Astrocyte of the spinal cord (primary cell): ENCODE data around the gene DKKL1.

ENCODE experiments used
- DNase-seq: peaks from one replicate; pipeline ENCODE4 v3.0.0; 2011; ENCODE audit warnings: low read depth, low spot score
- H3K4me3 ChIP-seq: 2 replicates; pipeline ENCODE4 v1.5.1; 2011; ENCODE audit warnings: low read depth, mild to moderate bottlenecking, low read length, moderate library complexity
- in situ Hi-C: cut with HindIII; loops from 2 replicates; pipeline ENCODE4 v1.10.0; 2017; ENCODE audit warnings: low sequenced_read_pairs
- TF ChIP-seq, protein P1 (sequence below): IDR thresholded peaks from 2 replicates; pipeline ENCODE4 v1.5.1; 2012; ENCODE audit warnings: low read depth, mild to moderate bottlenecking, low read length, inconsistent platforms

The DKKL1 gene

DNA sequence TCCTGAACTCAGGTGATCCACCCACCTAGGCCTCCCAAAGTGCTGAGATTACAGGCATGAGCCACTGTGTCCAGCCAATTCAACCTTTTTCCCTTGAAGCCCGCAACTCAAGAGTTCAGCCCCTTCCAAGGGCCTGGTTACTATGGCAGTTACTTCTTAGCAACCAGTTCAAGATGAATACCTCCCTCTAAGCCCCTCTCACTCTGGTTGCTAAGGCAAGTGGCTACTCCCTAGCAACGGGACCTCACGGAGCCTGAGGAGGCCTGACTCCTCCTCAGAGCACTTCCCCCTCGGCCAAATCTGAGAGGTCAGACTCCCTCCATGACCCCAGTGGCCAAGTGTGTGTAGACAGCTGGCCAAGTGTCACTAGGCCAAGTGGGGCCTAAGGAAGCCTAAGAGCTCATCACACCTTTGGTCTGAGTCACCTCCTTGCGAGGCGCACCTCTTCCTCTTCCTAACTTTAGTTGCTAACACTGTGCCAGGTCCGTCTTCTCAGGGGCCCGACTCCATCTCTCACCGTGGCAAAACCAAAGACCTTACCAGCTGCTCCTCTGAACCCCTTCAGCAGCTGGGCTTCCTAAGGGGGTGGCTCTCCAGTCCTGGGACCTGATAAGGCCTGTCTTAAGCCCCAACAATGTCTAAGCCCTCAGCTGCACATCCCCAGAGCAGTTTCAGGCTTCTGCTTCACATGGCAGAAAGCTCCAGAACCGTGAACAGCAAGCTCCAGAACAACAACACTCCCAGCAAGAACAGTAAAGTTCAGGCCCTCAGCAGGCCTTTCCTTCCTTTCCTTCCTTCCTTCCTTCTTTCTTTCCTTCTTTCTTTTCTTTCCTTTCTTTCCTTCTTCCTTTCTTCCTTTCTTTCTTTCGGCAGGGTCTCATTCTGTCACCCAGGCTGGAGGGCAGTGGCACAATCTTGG, 18.9 kb upstream of the DKKL1 start:
- H3K4me3 ChIP-seq, result no peak overlapping the region
- TF ChIP-seq, protein P1, sequence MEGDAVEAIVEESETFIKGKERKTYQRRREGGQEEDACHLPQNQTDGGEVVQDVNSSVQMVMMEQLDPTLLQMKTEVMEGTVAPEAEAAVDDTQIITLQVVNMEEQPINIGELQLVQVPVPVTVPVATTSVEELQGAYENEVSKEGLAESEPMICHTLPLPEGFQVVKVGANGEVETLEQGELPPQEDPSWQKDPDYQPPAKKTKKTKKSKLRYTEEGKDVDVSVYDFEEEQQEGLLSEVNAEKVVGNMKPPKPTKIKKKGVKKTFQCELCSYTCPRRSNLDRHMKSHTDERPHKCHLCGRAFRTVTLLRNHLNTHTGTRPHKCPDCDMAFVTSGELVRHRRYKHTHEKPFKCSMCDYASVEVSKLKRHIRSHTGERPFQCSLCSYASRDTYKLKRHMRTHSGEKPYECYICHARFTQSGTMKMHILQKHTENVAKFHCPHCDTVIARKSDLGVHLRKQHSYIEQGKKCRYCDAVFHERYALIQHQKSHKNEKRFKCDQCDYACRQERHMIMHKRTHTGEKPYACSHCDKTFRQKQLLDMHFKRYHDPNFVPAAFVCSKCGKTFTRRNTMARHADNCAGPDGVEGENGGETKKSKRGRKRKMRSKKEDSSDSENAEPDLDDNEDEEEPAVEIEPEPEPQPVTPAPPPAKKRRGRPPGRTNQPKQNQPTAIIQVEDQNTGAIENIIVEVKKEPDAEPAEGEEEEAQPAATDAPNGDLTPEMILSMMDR, result no peak
- DNase-seq, result no peak
- in situ Hi-C loops, result no loop called here

DNA sequence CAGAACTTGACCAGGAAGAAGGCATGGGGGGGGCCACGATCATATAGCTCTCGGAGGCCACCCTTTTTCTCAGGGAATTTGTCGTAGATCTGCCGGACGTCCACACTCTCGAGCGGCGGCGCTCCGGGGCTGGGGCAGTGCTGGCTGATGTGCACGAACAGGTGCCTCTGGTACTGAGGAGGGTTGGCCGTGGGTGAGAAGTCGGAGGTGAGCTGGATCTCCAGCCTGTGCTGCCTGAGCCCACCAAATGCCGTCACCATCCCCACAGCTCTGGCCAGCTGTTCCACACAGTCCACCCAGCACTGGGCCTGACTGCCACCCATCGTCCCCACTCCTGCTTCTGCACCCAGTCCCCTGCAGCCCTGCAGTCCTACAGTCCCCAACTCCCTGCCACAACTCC, 16.5 kb upstream of the DKKL1 start:
- in situ Hi-C loops, result no loop called here
- H3K4me3 ChIP-seq, result no peak overlapping the region
- TF ChIP-seq, protein P1, result no peak
- no peak for DNase-seq

DNA sequence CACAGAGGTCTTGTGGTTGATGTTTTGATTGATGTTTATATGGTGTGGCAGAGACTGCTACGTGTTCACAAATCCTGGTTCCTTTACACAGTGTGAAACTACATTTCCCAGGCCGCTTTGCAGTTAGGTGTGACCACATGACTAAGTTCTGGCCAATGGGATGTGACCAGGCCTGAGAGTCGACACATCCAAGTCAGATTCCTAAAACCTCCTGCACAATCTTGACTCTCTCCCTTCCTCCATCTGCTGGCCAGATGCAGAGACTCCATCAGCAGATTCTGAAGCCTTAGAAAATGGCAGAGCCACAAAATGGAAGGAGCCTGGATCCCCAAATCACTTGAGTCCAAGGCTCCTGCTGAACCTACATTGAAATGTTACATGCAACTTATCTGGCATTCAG, 15.8 kb upstream of the DKKL1 start:
- TF ChIP-seq, protein P1, result peak; percentile 20
- peak; percentile 59 for DNase-seq
- no peak overlapping the region for H3K4me3 ChIP-seq
- in situ Hi-C loops, result no loop called here

DNA sequence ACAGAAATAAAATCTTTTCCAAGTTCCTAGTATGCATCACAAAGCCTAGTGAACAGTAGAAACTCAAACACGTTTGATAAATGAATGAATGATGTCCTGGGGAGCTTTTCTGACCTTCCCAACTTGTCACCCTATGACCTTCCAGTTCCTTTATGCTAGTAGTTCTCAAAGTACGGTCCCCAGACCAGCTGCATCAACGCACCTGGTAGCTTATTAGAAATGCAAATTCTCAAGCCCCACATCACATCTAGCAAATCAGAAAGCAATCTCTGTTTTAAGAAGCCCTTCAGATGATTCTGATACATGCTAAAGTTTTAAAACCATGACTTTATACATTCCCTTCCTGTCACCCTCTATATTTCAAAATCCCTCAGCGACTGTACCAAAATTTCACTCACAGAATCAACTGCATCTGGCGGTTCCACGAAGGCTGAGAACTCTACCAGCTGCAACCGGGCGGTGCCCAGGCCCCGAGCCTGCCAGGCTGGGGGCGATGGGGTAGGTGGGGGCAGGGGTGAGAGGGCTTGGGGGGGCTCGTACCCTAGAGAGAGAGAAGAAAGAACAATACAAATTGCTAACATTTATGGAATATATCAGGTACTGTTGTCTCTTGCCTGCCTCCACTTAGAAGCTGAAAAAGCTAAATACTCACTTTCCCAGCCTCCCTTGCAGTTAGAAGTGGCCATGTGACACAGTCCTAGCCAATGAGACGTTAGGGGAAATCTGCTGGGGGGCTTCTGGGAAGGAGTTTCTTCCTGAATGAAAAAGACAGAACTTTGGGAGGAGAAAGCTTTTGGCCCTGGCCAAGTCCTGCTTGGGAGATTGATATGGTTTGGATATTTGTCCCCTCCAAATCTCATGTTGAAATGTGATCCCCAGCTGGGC, 15.1 kb upstream of the DKKL1 start:
- H3K4me3 ChIP-seq, result no peak overlapping the region
- in situ Hi-C loops, result no loop called here

DNA sequence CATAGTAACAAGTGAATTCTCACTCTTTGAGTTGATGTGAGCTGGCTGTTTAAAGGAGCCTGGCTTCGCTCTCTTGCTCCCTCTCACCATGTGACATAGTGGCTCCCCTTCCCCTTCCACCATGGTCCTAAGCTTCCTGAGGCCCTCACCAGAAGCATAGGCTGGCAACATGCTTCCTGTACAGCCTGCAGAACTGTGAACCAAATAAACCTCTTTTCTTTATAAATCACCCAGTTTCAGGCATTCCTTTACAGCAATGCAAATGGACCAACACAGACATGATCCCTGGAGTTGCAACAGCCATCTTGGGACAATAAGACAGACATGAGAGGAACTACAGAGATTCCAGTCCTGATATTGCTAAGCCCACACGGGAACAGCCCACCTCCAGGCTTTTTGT, 14.1 kb upstream of the DKKL1 start:
- TF ChIP-seq, protein P1, result no peak

More for the DNA sequence above, 15.1 kb upstream of the DKKL1 start:
- TF ChIP-seq, protein P1, result no peak
- no peak for DNase-seq

GRCh38 chr19:49355909-49356353, 7.7 kb upstream of the DKKL1 start:
- DNase-seq, result no peak
- in situ Hi-C loops, result no loop called here
- TF ChIP-seq, protein P1, result no peak
- no peak overlapping the region for H3K4me3 ChIP-seq

More for the DNA sequence above, 14.1 kb upstream of the DKKL1 start:
- no peak for DNase-seq
- no peak overlapping the region for H3K4me3 ChIP-seq
- in situ Hi-C loops, result no loop called here
